Stimulated activated CD4-positive, alpha-beta T cell treated with anti-CD3 and anti-CD28 coated beads, Interleukin-2, amount 100 ng/mL, for 24 hours (primary cell): ENCODE measurements around the gene KAT6B.

Experiments
- DNase-seq, 2 donors: peaks; one replicate each; pipeline ENCODE4 v3.0.0-alpha.2; 2020

Gene KAT6B

DNA sequence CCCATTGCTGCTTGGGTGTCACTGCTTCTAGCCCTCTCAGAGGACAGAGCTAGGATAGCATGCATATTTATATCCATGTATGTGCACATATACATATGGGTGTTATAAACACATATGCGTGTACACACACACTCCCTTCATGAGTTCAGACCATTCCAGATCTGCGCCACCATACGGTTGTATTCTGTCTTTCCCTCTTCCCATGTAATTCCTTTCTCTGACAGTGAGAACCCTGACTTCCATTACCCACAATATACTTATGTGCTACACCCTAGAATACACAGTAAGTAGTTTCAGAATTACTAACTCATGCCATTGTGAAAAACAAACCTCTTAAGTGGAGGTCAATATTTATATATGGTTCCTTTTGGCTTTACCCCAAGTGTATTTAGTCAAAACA is 168.5 kb downstream of the KAT6B start:
- DNase-seq = no peak

GRCh38 chr10:74995806-74996205 is 169.4 kb downstream of the KAT6B start:
- no peak for DNase-seq

GRCh38 chr10:74997163-74997562 is 170.8 kb downstream of the KAT6B start:
- DNase-seq = no peak

GRCh38 chr10:75000748-75001321 is 174.4 kb downstream of the KAT6B start:
- no peak for DNase-seq

DNA sequence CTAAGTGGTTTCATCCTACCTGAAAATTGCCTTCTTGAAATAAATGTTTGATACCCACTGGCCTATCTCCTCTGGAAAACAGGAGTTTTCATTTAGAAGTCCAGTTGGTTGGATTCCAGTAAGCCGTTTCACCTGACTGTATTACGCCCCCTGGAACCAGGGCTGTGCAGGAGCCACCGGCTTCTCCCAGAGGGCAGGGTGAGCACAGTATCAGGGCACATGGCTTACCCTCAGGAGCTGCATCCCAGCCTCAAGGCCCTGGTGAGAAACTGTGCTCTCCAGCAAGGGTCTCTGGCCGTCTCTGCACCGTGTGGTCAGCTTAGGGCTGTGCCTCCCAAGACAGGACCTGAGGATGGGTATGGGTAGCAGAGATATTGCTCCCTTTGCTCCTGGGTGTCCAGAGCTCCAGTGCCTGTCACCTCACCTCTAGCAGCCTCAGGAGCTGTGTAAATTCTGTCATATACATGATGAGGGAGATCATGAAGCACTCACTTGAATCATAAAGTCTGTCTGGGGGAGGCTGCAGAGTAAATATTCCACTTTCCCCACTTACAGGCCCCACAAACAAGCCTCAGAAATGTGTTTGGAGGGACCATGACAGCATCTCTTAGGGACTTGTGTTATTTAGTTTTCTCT is 175.4 kb downstream of the KAT6B start:
- DNase-seq = no peak

GRCh38 chr10:75002351-75002725 is 175.9 kb downstream of the KAT6B start:
- no peak for DNase-seq

DNA sequence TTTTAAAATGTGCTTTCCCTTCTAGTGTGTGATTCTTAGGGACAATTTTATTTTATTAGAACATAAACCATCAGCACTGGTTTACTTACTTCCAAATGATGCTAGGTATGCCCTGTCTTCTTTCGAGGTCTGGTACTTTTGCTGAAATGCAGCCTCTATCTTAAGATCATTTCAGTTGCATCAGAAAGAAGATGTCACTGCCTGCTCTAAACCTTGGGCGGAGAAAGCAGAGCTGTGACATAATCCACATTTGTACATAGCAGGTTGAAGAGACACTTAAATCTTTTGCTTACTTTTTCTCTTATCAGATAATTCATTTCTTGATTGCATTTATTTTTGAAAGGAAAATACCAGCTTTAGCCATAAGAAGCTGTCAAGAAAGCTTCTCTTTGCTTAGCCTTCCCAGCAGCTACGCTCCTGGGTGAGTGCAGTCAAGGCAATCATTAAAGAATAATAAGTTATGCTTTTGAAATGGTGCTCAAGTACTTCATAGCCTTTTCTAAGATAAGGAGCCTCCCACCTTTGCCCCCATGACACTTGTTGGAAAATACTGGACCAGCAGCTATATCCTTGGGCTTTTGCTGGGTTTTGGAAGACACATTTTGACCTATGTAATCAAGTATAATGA is 176.7 kb downstream of the KAT6B start:
- DNase-seq = no peak

DNA sequence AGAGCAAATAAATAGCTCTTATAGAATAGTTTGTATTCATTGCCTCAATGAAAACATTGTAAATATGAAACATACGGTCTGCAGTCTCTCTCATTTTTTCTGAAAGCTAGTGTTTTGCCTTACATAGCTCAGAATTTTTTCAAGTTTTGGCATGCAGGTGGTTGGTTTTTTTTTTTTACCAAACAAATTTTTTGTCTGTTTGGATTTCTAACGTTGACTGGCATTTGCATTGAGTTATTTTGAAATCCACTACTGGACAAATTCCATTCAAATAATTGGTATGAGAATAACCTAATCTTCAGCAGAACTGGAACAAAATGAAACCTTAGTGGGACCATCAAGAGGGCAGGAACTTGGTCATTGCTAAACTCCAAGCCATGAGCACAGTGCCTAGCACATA is 177.5 kb downstream of the KAT6B start:
- no peak for DNase-seq

GRCh38 chr10:75007646-75008045 is 181.2 kb downstream of the KAT6B start:
- no peak for DNase-seq

- DNase-seq = no peak
Observed at GRCh38 chr10:75008952-75009351, 182.6 kb downstream of the KAT6B start.

DNA sequence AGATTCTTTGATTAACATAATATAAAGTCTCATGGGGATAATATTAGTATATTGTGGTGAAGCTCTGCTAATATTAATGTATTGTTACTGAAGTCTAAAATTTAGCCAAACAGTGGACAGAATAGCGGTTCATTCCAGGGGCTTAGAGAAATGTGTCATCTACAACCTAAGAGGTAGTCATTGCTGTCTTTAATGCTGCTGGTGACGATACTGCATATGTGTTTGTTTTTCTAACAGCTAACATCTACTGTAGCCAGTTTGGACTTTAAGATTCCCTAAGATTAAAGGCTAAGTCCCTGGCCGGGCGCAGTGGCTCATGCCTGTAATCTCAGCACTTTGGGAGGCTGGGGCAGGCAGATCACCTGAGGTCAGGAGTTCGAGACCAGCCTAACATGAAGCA is 183.0 kb downstream of the KAT6B start:
- DNase-seq = no peak

DNA sequence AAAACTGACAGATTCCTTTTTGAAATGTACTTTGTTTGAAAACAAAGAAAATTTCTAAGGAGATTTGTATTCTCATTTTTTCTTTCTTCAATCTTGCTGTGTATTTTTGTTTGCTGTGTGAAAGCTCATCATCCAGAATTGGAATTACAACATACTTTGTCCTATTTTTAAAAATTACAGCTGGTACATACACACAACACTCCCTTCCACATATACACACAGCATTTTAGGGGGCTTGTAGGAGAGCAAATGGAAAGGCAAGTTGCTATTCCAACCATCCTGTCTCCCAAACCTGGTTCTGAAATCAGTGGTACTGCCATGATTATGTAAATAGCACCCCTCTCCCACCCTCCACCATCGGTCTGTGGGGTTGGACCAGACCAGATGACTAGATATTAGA is 184.0 kb downstream of the KAT6B start:
- no peak for DNase-seq

GRCh38 chr10:75011221-75011620 is 184.8 kb downstream of the KAT6B start:
- DNase-seq = no peak

- no peak for DNase-seq
Observed at GRCh38 chr10:75012471-75012870, 186.1 kb downstream of the KAT6B start.

- DNase-seq = no peak
Observed at GRCh38 chr10:75013007-75013406, 186.6 kb downstream of the KAT6B start.

- no peak for DNase-seq
Observed at GRCh38 chr10:75013522-75013921, 187.1 kb downstream of the KAT6B start.

- no peak for DNase-seq
Observed at GRCh38 chr10:75014516-75015230, 188.3 kb downstream of the KAT6B start.

DNA sequence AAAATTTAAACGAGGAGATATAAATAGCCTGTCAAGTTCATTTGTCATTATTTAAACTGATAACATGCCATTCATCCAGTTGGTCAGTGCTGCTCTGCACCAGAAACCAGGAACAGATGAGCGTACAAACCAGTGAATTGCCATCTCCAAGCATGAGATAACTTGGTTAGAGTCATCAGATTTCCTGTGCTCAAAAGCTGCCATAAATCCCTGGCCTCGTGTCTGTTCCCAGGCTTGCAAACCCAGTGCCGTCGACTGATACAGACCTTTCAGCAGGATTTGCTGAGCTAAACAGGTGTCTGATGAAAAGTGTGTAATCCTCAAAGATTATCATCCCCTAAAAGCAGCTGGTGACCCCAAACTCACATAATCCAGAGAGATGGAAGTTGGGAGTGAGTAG is 189.0 kb downstream of the KAT6B start:
- no peak for DNase-seq

GRCh38 chr10:75016325-75016724 is 189.9 kb downstream of the KAT6B start:
- no peak for DNase-seq

DNA sequence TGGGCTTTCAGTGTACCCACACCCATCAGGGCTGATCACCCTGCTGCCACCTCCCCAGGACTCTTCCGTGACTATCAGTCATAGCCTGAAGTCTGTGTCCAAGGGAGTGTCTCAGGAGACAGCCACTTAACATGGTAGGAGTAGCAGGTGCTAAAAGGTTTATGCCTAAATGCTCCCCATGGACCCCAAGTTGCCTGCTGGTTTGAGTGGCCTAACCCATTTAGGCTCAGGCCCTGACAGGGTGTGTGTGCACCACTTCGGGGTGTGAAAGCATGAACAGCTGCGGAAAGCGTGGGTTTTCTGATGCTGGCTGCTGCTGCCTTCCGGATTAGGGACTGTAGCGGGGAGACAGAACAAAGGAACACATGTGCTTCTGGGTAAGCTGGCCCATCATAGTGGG is 191.9 kb downstream of the KAT6B start:
- DNase-seq = no peak

GRCh38 chr10:75018686-75019307 is 192.4 kb downstream of the KAT6B start:
- no peak for DNase-seq

GRCh38 chr10:75019370-75019769 is 193.0 kb downstream of the KAT6B start:
- DNase-seq = no peak

- DNase-seq = no peak
Observed at GRCh38 chr10:75020168-75020567, 193.8 kb downstream of the KAT6B start.
